Activated T-cell treated with anti-CD3 and anti-CD28 coated beads, Interleukin-2, amount 50 U/mL, for 48 hours (primary cell): Measurements from ENCODE around the gene C1orf21.

ENCODE experiments used
- DNase-seq, 2 experiments: peaks; one replicate each; pipeline ENCODE4 v3.0.0-alpha.2; 2020

Gene C1orf21

DNA sequence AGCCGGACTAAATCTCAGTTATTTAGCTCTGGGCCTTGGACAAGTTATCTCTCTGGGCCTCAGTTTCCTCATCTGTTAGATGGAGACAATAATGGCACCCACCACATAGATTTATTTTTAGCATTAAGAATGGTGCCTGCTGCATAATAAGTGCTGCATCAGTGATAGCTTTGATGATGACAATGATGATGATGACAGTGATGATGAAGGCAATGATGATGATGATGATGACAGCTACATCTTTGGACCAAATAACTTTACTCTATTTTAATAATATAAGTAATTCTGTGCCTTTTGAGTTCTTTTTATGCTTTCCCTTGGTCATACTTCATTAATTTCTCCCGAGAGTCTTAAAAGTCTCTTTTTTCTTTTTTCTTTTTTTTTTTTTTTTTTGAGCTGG, 143.4 kb downstream of the C1orf21 start:
- no peak for DNase-seq

DNA sequence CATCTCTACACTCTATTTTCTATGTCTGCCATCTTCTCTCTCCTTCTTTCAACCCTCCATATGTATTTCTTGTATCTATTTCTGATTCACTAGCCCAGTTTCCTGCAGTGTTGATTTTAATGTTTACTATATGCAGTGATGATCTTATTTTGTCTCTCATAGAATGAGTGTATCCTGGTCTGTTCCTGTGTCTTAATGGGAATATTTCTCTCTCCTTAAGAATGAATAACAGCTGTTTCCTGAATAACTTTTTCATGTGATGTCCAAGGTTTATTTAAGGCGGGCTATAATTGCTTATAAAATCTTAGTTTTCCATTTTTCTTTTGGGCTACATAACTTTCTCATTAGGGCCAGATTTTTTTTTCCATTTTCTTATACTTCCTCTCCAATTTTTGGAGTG, 144.5 kb downstream of the C1orf21 start:
- DNase-seq: no peak

GRCh38 chr1:184532199-184532598, 145.4 kb downstream of the C1orf21 start:
- DNase-seq: no peak

GRCh38 chr1:184533049-184533448, 146.2 kb downstream of the C1orf21 start:
- DNase-seq: no peak

GRCh38 chr1:184533915-184534314, 147.1 kb downstream of the C1orf21 start:
- no peak for DNase-seq

- no peak for DNase-seq
Observed at GRCh38 chr1:184534690-184535089, 147.9 kb downstream of the C1orf21 start.

GRCh38 chr1:184535191-184535970, 148.6 kb downstream of the C1orf21 start:
- no peak for DNase-seq

DNA sequence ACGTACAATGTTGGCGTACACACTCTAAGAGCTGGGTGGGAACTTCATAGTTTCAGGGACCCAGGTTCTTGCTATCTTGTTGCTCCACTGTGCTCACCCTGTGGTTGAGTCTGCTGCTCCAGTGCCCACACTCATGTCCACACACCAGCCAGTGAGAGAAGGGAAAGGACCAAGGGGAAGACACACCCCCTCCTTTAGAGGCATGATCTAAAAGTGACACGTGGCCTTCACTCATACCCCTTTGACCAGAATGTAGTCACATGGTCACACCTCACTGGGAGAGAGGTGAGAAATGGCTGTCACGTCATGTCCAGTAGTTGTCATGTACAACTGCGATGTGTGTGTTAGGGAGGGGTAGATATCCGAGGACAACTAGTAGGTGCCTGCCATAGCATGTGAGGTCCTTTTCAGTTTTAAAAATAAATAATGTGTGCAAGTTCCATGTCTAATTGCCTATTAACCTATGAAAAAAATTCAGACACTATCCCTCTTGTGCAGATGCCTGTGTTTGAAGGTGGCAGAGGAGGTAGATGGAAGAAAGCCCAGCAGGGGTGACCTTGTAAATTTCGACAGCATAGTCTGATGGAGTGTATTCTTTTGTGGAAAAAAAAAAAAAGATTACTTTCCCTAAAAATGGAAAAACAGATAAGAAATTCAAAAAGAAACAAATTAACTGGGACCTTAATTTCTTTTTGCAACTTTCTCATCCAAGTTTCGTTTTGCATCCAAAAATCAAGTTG, 149.6 kb downstream of the C1orf21 start:
- no peak for DNase-seq

- no peak for DNase-seq
Observed at GRCh38 chr1:184539580-184539979, 152.8 kb downstream of the C1orf21 start.

DNA sequence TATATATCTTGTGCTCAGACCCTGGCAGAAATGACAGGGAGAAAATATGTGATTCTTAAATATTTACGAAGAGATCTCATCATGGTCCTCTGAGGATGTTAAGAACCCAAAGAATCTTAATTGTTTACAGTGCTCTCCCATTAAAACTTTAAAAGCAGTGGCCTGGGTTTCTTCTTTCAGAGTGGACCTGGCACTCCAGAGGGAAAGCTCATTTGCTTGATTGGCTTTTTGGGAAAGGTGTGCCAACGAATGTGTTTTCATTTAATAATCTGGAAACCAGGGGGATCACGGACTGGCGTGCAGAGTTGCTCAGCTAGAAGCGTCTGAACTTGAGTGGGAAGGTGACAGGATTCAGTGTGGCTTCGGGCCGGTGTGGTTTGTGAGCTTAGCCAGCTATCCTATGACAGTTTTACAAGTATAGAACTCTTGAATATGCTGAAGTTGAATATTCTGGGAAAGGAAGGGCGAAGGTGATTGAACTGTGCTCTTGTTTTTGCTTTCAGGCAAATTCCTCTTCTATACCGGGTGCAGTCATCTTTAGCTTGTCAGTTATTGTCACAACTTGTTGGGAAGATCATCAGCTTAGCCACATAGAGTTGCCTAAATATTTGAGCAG, 154.8 kb downstream of the C1orf21 start:
- no peak for DNase-seq

- DNase-seq: no peak
Observed at GRCh38 chr1:184542291-184542690, 155.5 kb downstream of the C1orf21 start.

DNA sequence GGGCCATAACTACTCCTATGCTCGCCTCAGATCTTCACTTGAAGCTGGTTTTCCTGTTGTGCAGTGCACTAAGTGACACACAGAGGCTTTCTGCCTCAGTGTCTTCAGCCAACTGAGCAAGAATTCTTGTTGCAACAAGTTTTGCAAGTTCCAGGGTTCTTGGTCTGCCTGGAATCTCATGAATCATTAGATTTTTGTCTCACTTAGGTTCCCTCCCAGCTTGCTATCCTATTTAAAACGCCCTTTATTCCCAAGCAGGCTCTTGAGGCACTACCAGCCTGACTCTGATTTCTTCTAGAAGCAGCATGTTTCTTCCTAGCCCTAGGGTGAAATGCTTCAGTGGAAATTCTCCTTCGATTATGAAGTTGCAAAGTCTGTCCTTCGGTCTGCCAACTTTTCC, 158.8 kb downstream of the C1orf21 start:
- no peak for DNase-seq

DNA sequence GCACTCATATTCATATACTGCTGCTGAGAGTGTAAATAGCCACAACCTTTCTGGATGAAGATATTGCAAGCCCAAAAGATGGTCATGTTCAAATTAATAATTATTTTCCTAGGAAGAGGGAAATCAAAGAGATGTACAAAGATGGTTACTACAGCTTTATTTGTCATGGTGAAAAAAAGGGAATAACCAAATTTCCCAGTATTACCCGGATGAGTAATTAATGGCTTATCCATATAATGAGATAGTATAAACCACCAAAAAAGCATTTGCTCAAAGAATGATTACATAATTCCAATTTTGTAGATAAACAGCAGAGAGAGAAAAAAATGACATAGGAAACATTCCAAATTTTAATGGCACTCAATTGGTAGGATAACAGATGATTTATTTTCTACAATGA, 165.6 kb downstream of the C1orf21 start:
- no peak for DNase-seq

DNA sequence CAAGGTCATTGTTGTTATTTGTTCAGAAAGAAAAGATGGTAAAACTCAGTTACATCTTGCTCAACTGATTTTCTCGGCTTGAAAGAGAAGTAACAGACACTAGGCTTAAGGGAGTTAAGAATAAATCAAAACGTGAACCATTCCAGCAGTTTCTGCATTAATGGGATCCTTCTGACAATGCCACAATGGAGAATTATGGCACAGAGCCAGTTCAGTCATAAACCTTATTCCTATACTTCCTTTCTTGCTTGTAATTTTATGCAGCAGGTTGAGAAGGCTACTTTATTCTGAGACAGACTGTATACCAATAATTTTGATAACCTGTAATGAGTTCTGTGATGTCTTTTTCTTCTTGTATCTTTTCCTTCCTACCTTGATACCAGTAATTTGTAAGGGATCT, 167.0 kb downstream of the C1orf21 start:
- DNase-seq: no peak

DNA sequence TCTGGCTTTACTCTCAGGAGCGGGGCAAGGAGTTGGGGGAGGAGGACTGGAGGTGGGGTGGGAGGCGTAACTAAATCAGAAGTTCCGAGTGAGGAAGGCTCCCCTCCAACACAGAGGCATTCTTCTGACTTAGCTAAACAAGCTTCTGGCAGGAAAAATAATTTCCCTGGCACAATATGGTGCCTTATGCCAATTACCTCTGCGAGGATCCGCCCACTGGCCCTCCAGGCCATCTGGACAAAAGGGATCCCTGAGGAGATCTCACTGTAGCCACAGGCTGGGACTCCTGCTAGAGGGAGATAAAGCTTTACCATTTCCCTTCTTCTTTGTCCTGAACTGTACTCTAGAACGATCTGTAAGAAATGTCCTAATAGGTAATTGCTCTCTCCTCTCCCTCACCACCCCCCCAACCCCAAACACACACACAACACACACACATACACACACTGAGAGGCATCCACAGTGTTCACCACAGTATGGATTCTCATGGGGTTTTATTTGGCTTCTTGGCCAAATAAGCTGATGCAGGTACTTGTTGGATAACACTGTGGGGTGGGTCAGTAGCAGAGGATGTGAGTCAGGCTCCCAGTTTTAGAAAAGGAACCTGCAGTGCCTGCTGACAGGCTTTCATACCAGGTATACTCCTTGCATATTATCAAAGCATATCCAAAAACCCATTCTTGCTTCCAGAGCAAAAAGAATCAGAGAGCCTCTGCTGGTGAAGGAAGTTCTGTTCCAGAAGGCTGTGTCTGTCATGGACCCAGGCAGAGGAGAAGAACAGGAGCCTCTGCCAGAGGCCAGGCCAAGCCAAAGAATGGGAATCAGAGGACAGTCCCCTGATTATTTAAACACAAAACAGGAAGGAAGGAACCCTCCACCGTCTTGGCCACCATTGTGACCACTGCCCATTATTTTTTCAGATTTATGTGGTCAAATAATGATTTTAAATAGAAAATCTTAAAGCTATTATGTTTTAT, 169.1 kb downstream of the C1orf21 start:
- DNase-seq: no peak

- DNase-seq: no peak
Observed at GRCh38 chr1:184556665-184557064, 169.8 kb downstream of the C1orf21 start.

DNA sequence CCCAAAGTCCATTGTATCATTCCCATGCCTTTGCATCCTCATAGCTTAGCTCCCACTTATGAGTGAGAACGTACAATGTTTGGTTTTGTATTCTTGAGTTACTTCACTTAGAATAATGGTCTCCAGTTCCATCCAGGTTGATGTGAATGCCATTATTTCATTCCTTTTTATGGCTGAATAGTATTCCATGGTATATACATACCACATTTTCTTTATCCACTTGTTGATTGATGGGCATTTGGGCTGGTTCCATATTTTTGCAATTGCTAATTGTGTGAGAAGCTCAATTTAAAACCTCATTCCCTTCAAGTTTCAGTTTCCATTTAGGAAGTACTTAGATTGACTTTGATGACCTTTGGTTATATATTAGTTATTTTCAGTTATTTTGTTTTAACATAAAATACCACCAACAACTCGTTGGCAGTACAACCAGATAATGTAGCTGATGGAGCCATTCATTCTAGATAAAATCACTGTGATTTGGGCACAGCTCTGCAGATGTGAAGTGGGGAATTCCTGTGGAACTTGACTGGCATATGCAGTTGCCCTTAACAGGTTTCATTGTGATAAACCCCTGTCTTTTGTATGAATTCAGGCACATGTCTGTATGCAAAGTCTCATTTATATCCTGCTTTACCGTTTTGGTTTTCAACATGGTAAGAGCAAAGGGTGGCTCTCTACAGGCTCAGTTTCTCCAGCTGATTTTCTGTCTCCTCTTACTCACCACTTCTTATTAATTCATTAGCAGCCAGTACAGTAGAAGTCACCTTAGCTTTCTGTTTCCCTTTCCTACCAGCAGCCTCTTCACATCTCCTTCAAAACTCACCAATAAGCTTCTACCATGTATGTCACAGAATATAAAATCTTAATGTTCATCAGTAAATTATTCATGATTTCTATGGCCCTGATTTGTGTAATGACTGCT, 170.9 kb downstream of the C1orf21 start:
- DNase-seq: no peak

DNA sequence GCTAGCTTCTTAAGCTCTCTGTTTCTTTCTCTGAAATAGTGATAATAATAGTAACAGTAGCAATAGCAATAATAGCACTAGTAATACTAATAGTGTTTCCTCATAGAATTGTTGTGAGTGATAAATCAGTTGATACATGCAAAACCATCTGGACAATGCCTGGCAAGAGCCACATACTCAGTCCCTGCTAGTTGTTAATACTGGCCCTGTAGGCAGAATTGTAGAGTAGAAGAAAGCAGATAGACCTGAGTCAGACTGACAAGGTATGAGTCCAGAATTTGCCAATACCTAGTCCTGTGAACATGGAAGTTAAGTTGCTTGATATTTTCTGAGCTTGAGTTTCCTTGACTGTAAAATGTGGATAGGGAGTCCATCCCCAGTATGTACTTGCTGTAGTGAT, 171.9 kb downstream of the C1orf21 start:
- DNase-seq: no peak

- no peak for DNase-seq
Observed at GRCh38 chr1:184559117-184559713, 172.4 kb downstream of the C1orf21 start.

GRCh38 chr1:184562806-184563205, 176.0 kb downstream of the C1orf21 start:
- no peak for DNase-seq

- no peak for DNase-seq
Observed at GRCh38 chr1:184563308-184563707, 176.5 kb downstream of the C1orf21 start.
